T-cell (primary cell): ENCODE data around the gene LRRC71. TPM values are rescaled to one million over a fixed set of nuclear protein-coding genes. Genes with fewer than 3 reads are reported as not detected.
A peak's percentile ranks its signal among the peaks of the same experiment; 100 is the strongest.

Source experiments
- ATAC-seq, 4 experiments: fragments of 200-7000 bp in 3 of 4; fragments of 150-1000 bp in 1 of 4; cut with Tn5 transposase; replicated peaks in 1 of 4; 1 replicate in 3 of 4; 2 replicates in 1 of 4; pipeline ENCODE4 v1.10.0; 2021; ENCODE audit warnings: moderate library complexity in 3 of 4, mild to moderate bottlenecking in 2 of 4, moderate number of reproducible peaks in 1 of 4
- CTCF ChIA-PET, 2 donors: fragments of 300-600 bp; sonication (Branson Sonifier 250); formaldehyde crosslinking; loops; one replicate each; lab custom pipeline; 2022; ENCODE audit warnings: antibody characterized with exemption in 2 of 2; lab: Charles Lee
- POLR2A ChIA-PET, 2 donors: fragments of 300-600 bp; sonication (Branson Sonifier 250); formaldehyde crosslinking; loops; one replicate each; lab custom pipeline; 2022; ENCODE audit warnings: antibody characterized with exemption in 2 of 2; lab: Charles Lee
- DNase-seq, 35 experiments: peaks; one replicate each; pipeline versions ENCODE4 v3.0.0 to v3.0.0-alpha.2; 2013 to 2023
- H3K27ac ChIP-seq: one replicate; pipeline ENCODE4 v1.5.1; 2013; ENCODE audit warnings: low read length
- H3K27me3 ChIP-seq, 2 experiments: replicated peaks in 1 of 2; 1 replicate in 1 of 2; 2 replicates in 1 of 2; pipeline versions ENCODE4 v1.6.1 to v1.7.0; 2013; ENCODE audit warnings: low read length in 1 of 2, mixed read lengths in 1 of 2; ENCODE audit not compliant: control insufficient read depth in 2 of 2, insufficient read depth in 2 of 2; ENCODE audit errors: extremely low read depth in 1 of 2
- H3K36me3 ChIP-seq, 2 donors: 1 replicate in 1 of 2; 2 replicates in 1 of 2; pipeline versions ENCODE4 v1.6.1 to v1.7.0; 2013; ENCODE audit warnings: low read length in 1 of 2; ENCODE audit not compliant: control insufficient read depth in 2 of 2, insufficient read depth in 1 of 2; ENCODE audit errors: extremely low read depth in 1 of 2
- H3K4me1 ChIP-seq, 2 experiments: 1 replicate in 1 of 2; 2 replicates in 1 of 2; pipeline versions ENCODE4 v1.6.1 to v1.7.0; 2013; ENCODE audit warnings: low read length in 2 of 2, mixed read lengths in 1 of 2; ENCODE audit not compliant: insufficient read depth in 2 of 2, control insufficient read depth in 1 of 2; ENCODE audit errors: extremely low read depth in 1 of 2
- H3K4me3 ChIP-seq, 2 donors: 1 replicate in 1 of 2; 2 replicates in 1 of 2; pipeline versions ENCODE4 v1.5.1 to v1.7.0; 2013; ENCODE audit warnings: mild to moderate bottlenecking in 2 of 2, low read length in 1 of 2, moderate library complexity in 1 of 2; ENCODE audit not compliant: control insufficient read depth in 1 of 2; ENCODE audit errors: extremely low read depth in 1 of 2
- H3K9me3 ChIP-seq: 2 replicates; pipeline ENCODE4 v1.7.0; 2013
- H3K27ac Mint-ChIP-seq, 2 donors: one replicate each; pipeline ENCODE4 v1.8.0; 2020 to 2021; ENCODE audit warnings: mild to moderate bottlenecking in 2 of 2, mixed read lengths in 2 of 2
- H3K27me3 Mint-ChIP-seq, 2 donors: one replicate each; pipeline ENCODE4 v1.8.0; 2021 to 2022; ENCODE audit warnings: mixed read lengths in 2 of 2
- H3K36me3 Mint-ChIP-seq: one replicate; pipeline ENCODE4 v1.8.0; 2021; ENCODE audit warnings: mixed read lengths
- H3K4me1 Mint-ChIP-seq, 3 donors: one replicate each; pipeline ENCODE4 v1.8.0; 2020 to 2022; ENCODE audit warnings: mixed read lengths in 3 of 3, mild to moderate bottlenecking in 1 of 3
- H3K4me3 Mint-ChIP-seq, 3 donors: one replicate each; pipeline ENCODE4 v1.8.0; 2020 to 2022; ENCODE audit warnings: mild to moderate bottlenecking in 3 of 3, mixed read lengths in 3 of 3, moderate library complexity in 3 of 3
- H3K9me3 Mint-ChIP-seq, 3 donors: one replicate each; pipeline ENCODE4 v1.8.0; 2020 to 2022; ENCODE audit warnings: mixed read lengths in 3 of 3
- WGBS: methylation state at CpG from one replicate; pipeline ENCODE4 v1.1.5; 2013; ENCODE audit warnings: missing lambda C conversion rate; ENCODE audit not compliant: insufficient coverage; 5-methylcytosine and 5-hydroxymethylcytosine counted together
- total RNA-seq, 35 experiments: library from RNA in 6 of 35; stranded (reverse) in 6 of 35; fragments of 120-200 nt in 1 of 35; gene quantifications; one replicate each; pipeline versions ENCODE4 v1.2.1 to v1.2.4 and lab custom pipeline; 2013 to 2026

LRRC71 gene
- total RNA-seq, 5 donors from 2014 or later (not counting 1 experiment from before 2014, with no cell fraction given) = not detected

- Histone ChIP-seq H3K27ac (no peak overlapping the region), H3K9me3 (no peaks in the 10 kb centered on the region), H3K36me3 (no peaks in the 10 kb centered on the region), H3K4me1 (peaks cover 0 to 6% of the 10 kb centered on the region in 2 experiments), H3K4me3 (no peak overlapping the region), H3K27me3 (peaks cover 0 to 62% of the 10 kb centered on the region in 2 experiments)
- H3K27ac Mint-ChIP-seq = no peak overlapping the region
- ATAC-seq (no peak), DNase-seq (no peak)
- no peaks in the 10 kb centered on the region for H3K9me3 Mint-ChIP-seq
- H3K36me3 Mint-ChIP-seq = no peaks in the 10 kb centered on the region
- H3K4me1 Mint-ChIP-seq = no peaks in the 10 kb centered on the region
- ChIA-PET CTCF (no interaction called here), POLR2A (no interaction called here)
- WGBS = 83% methylated on average over 7 of the region's 10 CpGs
- peaks cover 9 to 25% of the 10 kb centered on the region in 2 donors for H3K27me3 Mint-ChIP-seq
- H3K4me3 Mint-ChIP-seq = no peak overlapping the region
Measured at GRCh38 chr1:156908955-156909354, 11.5 kb upstream of the LRRC71 start.

- Mint-ChIP-seq H3K27ac (no peak overlapping the region), H3K36me3 (no peaks in the 10 kb centered on the region), H3K9me3 (no peaks in the 10 kb centered on the region), H3K27me3 (peaks cover 12 to 29% of the 10 kb centered on the region in 2 donors), H3K4me1 (no peaks in the 10 kb centered on the region), H3K4me3 (no peak overlapping the region)
- Histone ChIP-seq H3K36me3 (no peaks in the 10 kb centered on the region), H3K27me3 (peaks cover 0 to 66% of the 10 kb centered on the region in 2 experiments), H3K4me3 (no peak overlapping the region), H3K27ac (no peak overlapping the region), H3K9me3 (no peaks in the 10 kb centered on the region), H3K4me1 (peaks cover 0 to 6% of the 10 kb centered on the region in 2 experiments)
- ATAC-seq = no peak
- 40% methylated on average over 1 of the region's 5 CpGs for WGBS
- POLR2A ChIA-PET = no interaction called here
- no peak for DNase-seq
- CTCF ChIA-PET = no interaction called here
Measured at GRCh38 chr1:156909671-156910070, 10.8 kb upstream of the LRRC71 start.

- no peak overlapping the region for H3K4me3 Mint-ChIP-seq
- Histone ChIP-seq H3K4me3 (no peak overlapping the region), H3K27ac (no peak overlapping the region), H3K27me3 (peaks cover 0 to 68% of the 10 kb centered on the region in 2 experiments), H3K4me1 (peaks cover 0 to 6% of the 10 kb centered on the region in 2 experiments), H3K9me3 (no peaks in the 10 kb centered on the region), H3K36me3 (no peaks in the 10 kb centered on the region)
- 78% methylated on average over 3 of the region's 18 CpGs for WGBS
- H3K27me3 Mint-ChIP-seq = peaks cover 14 to 35% of the 10 kb centered on the region in 2 donors
- H3K9me3 Mint-ChIP-seq = no peaks in the 10 kb centered on the region
- H3K27ac Mint-ChIP-seq = no peak overlapping the region
- CTCF ChIA-PET = interaction anchor here in 1 of 2 donors (0.7 to 0.9 kb wide), 2 partner anchors 50 to 60 kb away, joined by 3 read pairs; no protein-coding TSS in a partner anchor
- POLR2A ChIA-PET = no interaction called here
- no peaks in the 10 kb centered on the region for H3K4me1 Mint-ChIP-seq
- peak in 31 of 35 experiments; percentile 18 to 76 (median 45) for DNase-seq
- ATAC-seq = peak; percentile 47 to 73 (median 60)
- no peaks in the 10 kb centered on the region for H3K36me3 Mint-ChIP-seq
Measured at GRCh38 chr1:156910309-156910782, 10.1 kb upstream of the LRRC71 start.

GRCh38 chr1:156911577-156912298, 8.7 kb upstream of the LRRC71 start:
- 100% methylated on average over 2 of the region's 6 CpGs for WGBS
- POLR2A ChIA-PET = no interaction called here
- ATAC-seq = no peak
- CTCF ChIA-PET = no interaction called here
- no peaks in the 10 kb centered on the region for H3K4me1 Mint-ChIP-seq
- Histone ChIP-seq H3K36me3 (no peaks in the 10 kb centered on the region), H3K4me3 (no peak overlapping the region), H3K4me1 (peaks cover 0 to 6% of the 10 kb centered on the region in 2 experiments), H3K27me3 (peaks cover 0 to 68% of the 10 kb centered on the region in 2 experiments), H3K27ac (no peak overlapping the region), H3K9me3 (no peaks in the 10 kb centered on the region)
- H3K4me3 Mint-ChIP-seq = no peak overlapping the region
- no peaks in the 10 kb centered on the region for H3K36me3 Mint-ChIP-seq
- peaks cover 24 to 38% of the 10 kb centered on the region in 2 donors for H3K27me3 Mint-ChIP-seq
- H3K9me3 Mint-ChIP-seq = no peaks in the 10 kb centered on the region
- DNase-seq = no peak
- no peak overlapping the region for H3K27ac Mint-ChIP-seq

GRCh38 chr1:156912310-156912709, 8.1 kb upstream of the LRRC71 start:
- Histone ChIP-seq H3K9me3 (no peaks in the 10 kb centered on the region), H3K4me1 (peaks cover 0 to 6% of the 10 kb centered on the region in 2 experiments), H3K27me3 (peaks cover 0 to 64% of the 10 kb centered on the region in 2 experiments), H3K4me3 (no peak overlapping the region), H3K36me3 (no peaks in the 10 kb centered on the region), H3K27ac (no peak overlapping the region)
- ATAC-seq = no peak
- Mint-ChIP-seq H3K27me3 (peaks cover 26 to 38% of the 10 kb centered on the region in 2 donors), H3K4me1 (no peaks in the 10 kb centered on the region), H3K36me3 (no peaks in the 10 kb centered on the region), H3K9me3 (no peaks in the 10 kb centered on the region), H3K4me3 (no peak overlapping the region), H3K27ac (no peak overlapping the region)
- ChIA-PET POLR2A (no interaction called here), CTCF (no interaction called here)
- WGBS = 68% methylated on average over 2 of the region's 2 CpGs
- DNase-seq = no peak

GRCh38 chr1:156912861-156913808, 7.3 kb upstream of the LRRC71 start:
- Histone ChIP-seq H3K36me3 (no peaks in the 10 kb centered on the region), H3K9me3 (no peaks in the 10 kb centered on the region), H3K4me3 (no peak overlapping the region), H3K27me3 (peaks cover 0 to 63% of the 10 kb centered on the region in 2 experiments), H3K27ac (no peak overlapping the region), H3K4me1 (peaks cover 0 to 6% of the 10 kb centered on the region in 2 experiments)
- Mint-ChIP-seq H3K27me3 (peaks cover 29 to 43% of the 10 kb centered on the region in 2 donors), H3K36me3 (no peaks in the 10 kb centered on the region), H3K27ac (peak overlapping the region in 1 of 2 donors; percentile 15), H3K4me1 (no peaks in the 10 kb centered on the region), H3K9me3 (no peaks in the 10 kb centered on the region), H3K4me3 (no peak overlapping the region)
- ChIA-PET POLR2A (no interaction called here), CTCF (no interaction called here)
- ATAC-seq (no peak), DNase-seq (no peak)
- 62% methylated on average over 14 of the region's 24 CpGs for WGBS
